Fibroblast of lung (primary cell): ENCODE results near the gene OSMR. TPM values are rescaled to one million over a fixed set of nuclear protein-coding genes. Genes with fewer than 3 reads are reported as not detected.

Experiments used
- DNase-seq, 2 donors: peaks; one replicate each; pipeline versions ENCODE4 v3.0.0 to v3.0.0-alpha.2; 2010; ENCODE audit warnings: low read depth in 2 of 2
- H2AFZ ChIP-seq: 2 replicates; pipeline ENCODE4 v1.5.1; 2012; ENCODE audit warnings: low read length, control low read depth, inconsistent platforms
- H3K27ac ChIP-seq: 2 replicates; pipeline ENCODE4 v1.5.1; 2011; ENCODE audit warnings: low read length, control low read depth; ENCODE audit not compliant: insufficient read depth
- H3K27me3 ChIP-seq: 2 replicates; pipeline ENCODE4 v1.5.1; 2011; ENCODE audit warnings: mild to moderate bottlenecking, low read length; ENCODE audit not compliant: control insufficient read depth, insufficient read depth
- H3K36me3 ChIP-seq: 2 replicates; pipeline ENCODE4 v1.5.1; 2011; ENCODE audit warnings: low read length; ENCODE audit not compliant: control insufficient read depth, insufficient read depth
- H3K4me1 ChIP-seq: 2 replicates; pipeline ENCODE4 v1.5.1; 2011; ENCODE audit warnings: low read length; ENCODE audit not compliant: control insufficient read depth, insufficient read depth; ENCODE audit errors: extremely low read depth
- H3K4me2 ChIP-seq: 2 replicates; pipeline ENCODE4 v1.5.1; 2011; ENCODE audit warnings: low read length, control low read depth; ENCODE audit not compliant: insufficient read depth; ENCODE audit errors: extremely low read depth
- H3K4me3 ChIP-seq, 4 experiments: fragments of 200-600 bp in 1 of 4; sonication (generic) in 1 of 4; replicated peaks in 1 of 4; 2 replicates each; pipeline ENCODE4 v1.5.1; 2011 to 2016; ENCODE audit warnings: low read length in 4 of 4, low read depth in 3 of 4, mild to moderate bottlenecking in 3 of 4, control low read depth in 2 of 4, inconsistent platforms in 1 of 4, mixed read lengths in 1 of 4; ENCODE audit not compliant: insufficient read depth in 1 of 4; ENCODE audit errors: control extremely low read depth in 1 of 4
- H3K79me2 ChIP-seq: 2 replicates; pipeline ENCODE4 v1.5.1; 2012; ENCODE audit warnings: mild to moderate bottlenecking, low read length, inconsistent platforms; ENCODE audit not compliant: control insufficient read depth, insufficient read depth
- H3K9ac ChIP-seq: 2 replicates; pipeline ENCODE4 v1.5.1; 2011; ENCODE audit warnings: mild to moderate bottlenecking, low read length, control low read depth; ENCODE audit not compliant: insufficient read depth
- H3K9me3 ChIP-seq: 2 replicates; pipeline ENCODE4 v1.5.1; 2012; ENCODE audit warnings: low read depth, low read length; ENCODE audit not compliant: control insufficient read depth, insufficient read depth
- H4K20me1 ChIP-seq: 2 replicates; pipeline ENCODE4 v1.5.1; 2011; ENCODE audit warnings: low read length; ENCODE audit not compliant: control insufficient read depth, insufficient read depth; ENCODE audit errors: extremely low read depth
- CTCF ChIP-seq, 2 donors: IDR thresholded peaks in 1 of 2; conservative IDR thresholded peaks in 1 of 2; 1 replicate in 1 of 2; 2 replicates in 1 of 2; pipeline ENCODE4 v1.5.1; 2011 to 2012; ENCODE audit warnings: low read length in 2 of 2, control low read depth in 1 of 2, inconsistent platforms in 1 of 2, low read depth in 1 of 2, mild to moderate bottlenecking in 1 of 2
- EZH2 ChIP-seq: IDR thresholded peaks from 2 replicates; pipeline ENCODE4 v1.5.1; 2012; ENCODE audit warnings: low read length, control low read depth, mild to moderate bottlenecking; ENCODE audit errors: missing control alignments
- polyA plus RNA-seq, 2 donors: library from polyadenylated mRNA; depleted of rRNA in 1 of 2; stranded (reverse) in 1 of 2; unstranded in 1 of 2; fragments of >200 nt; gene quantifications; 2 replicates each; pipeline ENCODE4 v1.2.1, GENCODE V29; 2011 to 2012; ENCODE audit warnings: missing spikeins in 1 of 2
- total RNA-seq: library from RNA; depleted of rRNA; stranded (reverse); fragments of >200 nt; gene quantifications from 2 replicates; pipeline ENCODE4 v1.2.1, GENCODE V29; 2014

The OSMR gene
- total and polyA plus RNA-seq, 2 donors (not counting 1 experiment from before 2014, with no cell fraction given), result 102 to 189 TPM

- Histone ChIP-seq H2AFZ (no peak overlapping the region), H3K27me3 (no peaks in the 10 kb centered on the region), H3K79me2 (peaks cover 8% of the 10 kb centered on the region), H3K27ac (no peak overlapping the region), H4K20me1 (no peaks in the 10 kb centered on the region), H3K4me2 (no peak overlapping the region), H3K4me1 (peaks cover 6% of the 10 kb centered on the region), H3K9me3 (no peaks in the 10 kb centered on the region), H3K4me3 (no peak overlapping the region), H3K36me3 (no peaks in the 10 kb centered on the region), H3K9ac (no peak overlapping the region)
- DNase-seq, result no peak
- TF ChIP-seq EZH2, result no peak
- no peak for TF ChIP-seq CTCF (conservative IDR thresholded peaks at IDR 0.05 in 1 of 2, IDR thresholded peaks at IDR 0.05 in 1 of 2; ENCODE audit: low read depth in 1 of 2, low read length in 2 of 2)
These were observed 13.0 kb upstream of the OSMR start for GRCh38 chr5:38832810-38833209.

DNA sequence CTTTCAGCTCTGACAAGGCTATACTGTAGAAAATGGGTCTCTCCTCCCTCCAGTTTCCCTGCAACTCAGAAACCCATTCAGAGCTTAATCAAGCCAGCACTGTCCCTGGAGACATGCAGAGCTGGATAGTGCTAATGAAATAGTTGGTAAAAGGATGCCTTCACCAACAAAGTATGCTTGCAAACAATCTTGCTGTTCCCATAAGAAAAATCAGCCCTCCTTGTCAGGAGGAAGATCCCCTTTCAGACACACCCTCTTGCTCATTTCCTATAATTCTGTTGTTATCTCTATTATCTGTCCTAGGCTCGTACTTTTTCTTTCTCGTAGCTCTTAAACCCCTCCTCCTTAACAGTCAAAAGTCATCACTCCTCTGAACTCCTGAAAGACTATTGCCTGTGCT is 9.9 kb upstream of the OSMR start:
- TF ChIP-seq EZH2, result no peak
- TF ChIP-seq CTCF (conservative IDR thresholded peaks at IDR 0.05 in 1 of 2, IDR thresholded peaks at IDR 0.05 in 1 of 2; ENCODE audit: low read depth in 1 of 2, low read length in 2 of 2), result no peak
- Histone ChIP-seq H3K36me3 (no peaks in the 10 kb centered on the region), H2AFZ (no peak overlapping the region), H4K20me1 (no peaks in the 10 kb centered on the region), H3K9me3 (no peaks in the 10 kb centered on the region), H3K27ac (no peak overlapping the region), H3K79me2 (peaks cover 23% of the 10 kb centered on the region), H3K4me3 (no peak overlapping the region), H3K4me1 (peaks cover 2% of the 10 kb centered on the region), H3K4me2 (no peak overlapping the region), H3K27me3 (no peaks in the 10 kb centered on the region), H3K9ac (no peak overlapping the region)
- DNase-seq, result peak; percentile 34 to 53

DNA sequence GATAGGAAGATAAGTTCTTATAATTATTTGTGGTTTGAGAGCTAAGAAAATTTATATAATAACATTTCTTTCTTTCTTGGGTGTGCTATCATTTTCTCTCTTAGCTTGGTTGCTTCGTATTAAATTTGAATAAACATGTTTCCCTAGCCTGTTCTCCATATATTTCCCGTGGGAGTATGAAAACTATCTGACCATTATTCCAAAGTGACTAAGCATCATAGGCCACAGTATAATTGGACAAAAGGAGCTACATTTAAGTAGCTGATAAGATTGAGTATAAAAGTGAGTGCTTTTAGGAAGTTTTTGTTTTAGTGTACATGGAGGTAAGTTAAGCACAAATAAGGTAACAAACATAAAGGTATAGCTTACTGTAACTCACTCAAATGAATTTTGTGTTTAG is 8.4 kb upstream of the OSMR start:
- H3K4me1 ChIP-seq, result no peaks in the 10 kb centered on the region
- no peaks in the 10 kb centered on the region for H3K9me3 ChIP-seq
- H3K36me3 ChIP-seq, result peaks cover 3% of the 10 kb centered on the region
- no peak overlapping the region for H3K4me3 ChIP-seq
- no peak overlapping the region for H3K27ac ChIP-seq
- DNase-seq, result peak in 1 of 2 donors; percentile 53
- no peak overlapping the region for H3K4me2 ChIP-seq
- H2AFZ ChIP-seq, result no peak overlapping the region
- H3K79me2 ChIP-seq, result peaks cover 34% of the 10 kb centered on the region
- no peaks in the 10 kb centered on the region for H4K20me1 ChIP-seq
- no peaks in the 10 kb centered on the region for H3K27me3 ChIP-seq
- TF ChIP-seq EZH2, result no peak
- no peak for TF ChIP-seq CTCF (conservative IDR thresholded peaks at IDR 0.05 in 1 of 2, IDR thresholded peaks at IDR 0.05 in 1 of 2; ENCODE audit: low read depth in 1 of 2, low read length in 2 of 2)
- no peak overlapping the region for H3K9ac ChIP-seq
